ENCODE data around the gene DIP2B.
A peak's percentile ranks its signal among the peaks of the same experiment; 100 is the strongest.

The DIP2B gene

DNA sequence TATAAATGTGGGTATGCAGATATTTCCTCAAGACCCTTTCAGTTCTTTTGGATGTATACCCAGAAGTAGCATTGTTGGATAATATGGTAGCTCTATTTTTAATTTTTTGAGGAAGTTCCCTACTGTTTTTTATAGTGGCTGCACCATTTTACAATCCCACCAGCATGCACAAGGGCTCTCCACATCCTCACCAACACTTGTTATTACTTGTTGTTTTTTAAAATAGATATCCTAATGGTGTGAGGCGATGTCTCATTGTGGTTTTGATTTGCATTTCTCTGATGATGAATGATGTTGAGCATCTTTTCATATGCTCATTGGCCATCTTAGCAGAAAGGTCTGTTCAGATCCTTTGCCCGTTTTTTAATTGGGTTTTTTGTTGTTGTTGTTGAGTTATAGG lies 47.1 kb downstream of the DIP2B start:
- DNase-seq = no peak

DNA sequence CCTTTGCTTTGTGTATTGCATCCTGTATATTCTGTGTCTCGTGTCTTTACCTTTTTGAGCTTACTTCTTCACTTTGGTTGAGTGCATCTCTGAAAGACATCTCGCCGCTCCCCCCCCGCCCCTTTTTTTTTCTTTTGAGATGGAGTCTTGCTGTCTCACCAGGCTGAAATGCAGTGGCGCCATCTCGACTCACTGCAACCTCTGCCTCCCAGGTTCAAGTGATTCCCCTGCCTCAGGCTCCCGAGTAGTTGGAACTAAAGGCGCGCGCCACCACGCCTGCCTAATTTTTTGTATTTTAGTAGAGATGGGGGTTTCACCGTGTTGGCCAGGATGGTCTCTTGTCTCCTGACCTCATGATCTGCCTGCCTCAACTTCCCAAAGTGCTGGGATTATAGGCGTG lies 49.9 kb downstream of the DIP2B start:
- no peak for DNase-seq

GRCh38 chr12:50555471-50555885 lies 50.7 kb downstream of the DIP2B start:
- no peak for DNase-seq

DNA sequence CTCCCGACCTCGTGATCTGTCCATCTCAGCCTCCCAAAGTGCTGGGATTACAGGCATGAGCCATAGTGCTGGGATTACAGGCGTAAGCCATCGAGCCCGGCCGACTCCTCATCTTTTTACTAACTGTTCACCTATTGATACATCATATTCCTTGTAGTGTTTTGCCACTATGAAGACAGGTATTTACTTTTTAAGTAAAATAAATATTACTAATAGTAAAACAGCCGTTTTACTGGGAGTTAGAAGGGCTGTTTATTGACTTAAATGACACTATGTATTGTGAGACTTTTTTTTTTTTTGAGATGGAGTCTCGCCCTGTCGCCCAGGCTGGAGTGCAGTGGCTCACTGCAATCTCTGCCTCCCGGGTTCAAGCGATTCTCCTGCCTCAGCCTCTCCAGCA lies 51.5 kb downstream of the DIP2B start:
- no peak for DNase-seq

GRCh38 chr12:50556796-50557195 lies 52.0 kb downstream of the DIP2B start:
- DNase-seq = peak; percentile 14

- DNase-seq = no peak
Observed at GRCh38 chr12:50557421-50557820, 52.6 kb downstream of the DIP2B start.

GRCh38 chr12:50558970-50559369 lies 54.2 kb downstream of the DIP2B start:
- no peak for DNase-seq

DNA sequence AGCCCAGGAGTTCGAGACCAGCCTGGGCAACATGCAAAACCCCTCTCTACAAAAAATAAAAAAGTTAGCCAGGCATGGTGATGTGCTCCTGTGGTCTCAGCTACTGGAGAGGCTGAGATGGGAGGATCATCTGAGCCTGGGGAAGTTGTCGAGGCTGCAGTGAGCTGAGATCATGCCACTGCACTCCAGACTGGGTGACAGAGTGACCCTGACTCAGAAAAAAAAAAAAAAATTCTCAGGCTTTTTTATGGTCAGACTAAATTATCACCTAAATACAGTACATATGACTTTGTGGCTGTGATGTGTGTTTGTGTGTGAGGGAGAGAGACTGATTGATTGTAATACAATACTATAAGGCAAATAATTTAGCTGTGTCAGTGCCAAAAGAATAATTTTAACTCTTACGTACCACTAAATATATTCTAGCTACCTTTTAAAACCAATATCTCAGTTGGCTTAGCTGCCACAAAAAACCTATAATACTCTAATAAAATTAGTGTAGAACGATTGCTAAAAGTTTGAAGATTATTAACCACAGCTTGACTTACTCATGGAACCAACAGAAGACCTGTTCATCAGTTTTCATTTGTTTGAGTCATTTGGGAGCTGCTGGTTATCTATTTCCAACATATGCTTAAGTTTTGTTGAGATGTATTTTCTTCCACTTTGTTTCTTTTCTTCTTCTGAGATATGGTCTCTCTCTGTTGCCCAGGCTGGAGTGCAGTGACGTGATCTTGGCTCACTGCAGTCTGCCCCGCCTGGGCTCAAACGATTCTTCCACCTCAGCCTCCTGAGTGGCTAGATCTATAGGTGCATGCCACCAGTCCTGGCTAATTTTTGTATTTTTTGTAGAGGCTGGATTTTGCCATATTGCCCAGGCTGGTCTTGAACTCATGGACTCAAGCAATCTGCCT lies 58.0 kb downstream of the DIP2B start:
- DNase-seq = no peak

DNA sequence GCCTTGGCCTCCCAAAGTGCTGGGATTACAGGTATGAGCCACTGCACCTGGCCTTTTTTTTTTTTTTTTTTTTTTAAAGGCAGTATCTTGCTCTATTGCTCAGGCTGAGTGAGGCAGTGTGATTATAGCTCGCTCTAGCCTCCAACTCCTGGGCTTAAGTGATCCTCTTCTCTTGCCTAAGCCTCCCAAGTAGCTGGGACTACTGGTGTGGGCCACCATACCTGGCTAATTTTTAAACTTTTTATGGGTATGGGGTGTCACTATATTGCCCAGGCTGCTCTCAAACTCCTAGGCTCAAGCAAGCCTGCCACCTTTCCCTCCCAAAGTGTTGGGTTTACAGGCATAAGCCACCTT lies 58.6 kb downstream of the DIP2B start:
- no peak for DNase-seq

DNA sequence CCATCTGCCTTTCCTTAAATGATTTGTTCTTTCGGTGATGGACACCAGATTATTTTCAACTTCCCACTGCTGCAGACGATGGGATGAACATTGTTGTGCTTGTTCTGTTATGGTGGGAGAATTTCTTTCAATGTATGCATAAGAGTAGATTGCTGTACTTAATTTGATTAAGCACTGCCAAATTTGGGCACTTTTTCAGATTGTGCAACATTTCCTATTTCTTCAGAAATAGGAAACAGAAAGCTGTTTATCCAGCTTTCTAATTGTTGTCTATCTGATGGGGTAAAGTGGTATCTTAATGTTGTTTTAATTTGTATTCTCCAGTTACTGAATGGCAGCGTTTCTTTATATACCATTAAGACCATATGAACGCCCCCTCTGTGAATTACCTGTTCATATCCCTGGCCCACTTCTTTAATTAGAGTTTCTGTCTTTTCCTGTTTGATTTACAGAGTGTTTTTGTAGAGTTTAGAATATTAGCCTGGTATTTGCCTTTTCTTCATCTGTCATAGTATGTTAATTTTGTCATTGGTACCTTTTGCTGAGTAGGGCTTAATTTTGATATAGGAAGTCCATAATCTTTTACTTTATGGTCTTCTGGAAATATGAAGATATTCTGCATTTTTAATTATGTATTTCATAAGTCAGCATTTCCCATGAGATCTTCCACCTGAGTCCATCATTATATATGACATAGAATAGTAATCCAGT lies 59.6 kb downstream of the DIP2B start:
- no peak for DNase-seq

GRCh38 chr12:50564948-50565297 lies 60.1 kb downstream of the DIP2B start:
- no peak for DNase-seq

DNA sequence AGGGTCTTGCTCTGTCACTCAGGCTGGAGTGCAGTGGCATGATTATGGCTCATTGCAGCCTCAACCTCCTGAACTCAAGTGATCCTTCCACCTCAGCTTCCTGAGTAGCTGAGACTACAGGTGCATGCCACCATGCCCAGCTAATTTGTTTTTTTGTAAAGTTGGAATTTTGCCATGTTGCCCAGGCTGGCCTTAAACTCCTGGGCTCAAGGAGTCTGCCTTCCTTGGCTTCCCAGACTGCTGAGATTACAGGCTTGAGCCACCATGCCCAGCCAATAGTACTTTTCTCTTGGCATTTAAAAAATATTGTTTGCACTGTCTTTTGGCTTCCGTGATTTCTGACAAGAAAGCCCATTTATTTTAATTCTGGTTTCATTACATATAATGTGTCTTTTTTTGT lies 61.3 kb downstream of the DIP2B start:
- no peak for DNase-seq

- DNase-seq = no peak
Observed at GRCh38 chr12:50567926-50568325, 63.1 kb downstream of the DIP2B start.

DNA sequence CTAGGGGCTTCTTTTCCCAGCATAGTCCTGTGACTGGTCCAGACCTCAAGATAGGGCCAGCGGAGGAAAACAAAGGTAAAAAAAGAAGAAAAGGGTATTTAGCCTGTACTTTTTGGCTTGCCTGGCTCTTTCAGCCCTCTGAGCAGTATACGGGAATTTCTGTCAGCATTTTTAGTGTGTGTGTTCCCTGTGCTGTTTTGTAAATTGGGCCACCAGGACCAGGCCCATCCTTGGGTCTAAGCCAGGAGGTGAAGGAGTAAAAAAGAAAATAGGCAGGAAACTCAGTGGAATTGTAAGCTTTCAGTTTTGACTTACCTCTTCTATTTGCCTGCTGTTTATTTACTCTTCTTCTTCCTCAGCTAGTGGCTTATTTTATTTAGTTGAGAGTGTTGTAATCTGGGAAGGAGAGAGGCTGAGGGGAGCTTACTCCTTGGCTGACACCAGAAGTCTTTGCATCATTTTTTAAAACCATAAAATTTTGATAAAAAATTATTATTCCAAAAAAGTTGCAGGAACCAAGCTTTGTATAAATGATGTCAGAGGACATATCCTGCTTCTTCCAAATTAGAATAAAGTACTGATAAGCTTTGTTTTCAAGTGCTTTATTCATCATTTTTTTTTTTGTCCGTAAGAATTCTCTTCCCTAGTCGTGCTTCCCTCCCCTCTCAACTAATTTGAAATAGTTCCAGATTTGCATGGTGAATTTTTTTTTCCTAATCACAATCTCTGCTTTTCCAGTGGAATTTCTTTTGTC lies 63.7 kb downstream of the DIP2B start:
- no peak for DNase-seq

DNA sequence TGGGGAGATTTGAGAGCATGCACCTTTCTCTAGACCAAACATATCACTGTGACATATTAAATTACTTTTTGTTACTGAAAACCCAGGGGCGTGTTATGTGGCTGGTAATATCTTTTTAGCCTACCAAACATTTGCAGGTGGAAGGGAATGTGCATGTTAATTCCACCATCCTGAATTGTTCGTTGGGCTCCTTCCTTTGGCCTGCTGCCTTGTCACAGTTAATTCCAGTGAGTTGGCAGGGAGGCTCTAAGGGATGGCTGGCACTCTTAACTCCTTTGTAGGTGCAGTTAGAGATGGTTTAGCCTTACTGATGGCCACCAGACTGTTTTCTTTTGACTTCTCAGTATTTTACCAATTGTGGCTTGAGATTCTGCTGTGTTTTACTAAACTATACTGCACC lies 64.5 kb downstream of the DIP2B start:
- DNase-seq = no peak

- DNase-seq = no peak
Observed at GRCh38 chr12:50569876-50570275, 65.1 kb downstream of the DIP2B start.

- no peak for DNase-seq
Observed at GRCh38 chr12:50571786-50572185, 67.0 kb downstream of the DIP2B start.

GRCh38 chr12:50572287-50572686 lies 67.5 kb downstream of the DIP2B start:
- DNase-seq = peak; percentile 46

DNA sequence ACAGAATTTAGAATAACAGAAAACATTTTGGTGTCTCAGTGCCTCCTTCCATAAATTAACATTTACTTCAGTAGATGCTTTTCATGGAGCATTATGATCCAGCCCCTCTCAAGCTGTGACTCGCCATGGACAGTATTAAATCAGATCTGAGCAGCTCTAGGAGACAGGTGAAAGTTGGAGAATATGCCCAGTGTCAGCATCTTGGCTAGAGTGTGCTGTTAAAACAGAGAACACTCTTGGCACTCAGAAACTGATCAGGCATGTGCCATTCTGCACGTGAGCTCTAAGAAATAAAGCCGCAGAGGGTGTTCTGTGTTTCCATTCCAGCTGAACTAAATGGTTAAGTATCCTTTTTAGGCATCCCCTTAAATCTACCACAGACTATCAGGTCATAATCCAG lies 68.0 kb downstream of the DIP2B start:
- no peak for DNase-seq

DNA sequence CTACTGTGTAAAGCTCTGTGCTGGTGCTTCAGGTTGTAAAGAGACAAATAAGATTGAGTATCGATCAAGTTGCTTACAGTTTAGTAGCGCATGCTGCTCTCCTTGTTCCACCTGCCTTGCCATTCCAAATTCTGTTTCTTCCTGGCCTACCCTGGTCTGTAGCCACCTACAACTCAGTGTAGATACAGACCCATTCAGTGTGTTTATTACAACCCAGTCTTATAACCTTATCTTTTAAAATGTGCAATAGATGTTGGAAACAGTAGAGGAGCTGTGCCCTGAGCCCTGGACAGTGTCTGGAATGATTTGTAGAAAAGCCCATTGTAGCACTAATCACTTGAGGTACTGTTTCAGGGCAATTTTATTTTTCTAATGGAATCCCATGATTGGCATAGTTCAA lies 68.5 kb downstream of the DIP2B start:
- no peak for DNase-seq

DNA sequence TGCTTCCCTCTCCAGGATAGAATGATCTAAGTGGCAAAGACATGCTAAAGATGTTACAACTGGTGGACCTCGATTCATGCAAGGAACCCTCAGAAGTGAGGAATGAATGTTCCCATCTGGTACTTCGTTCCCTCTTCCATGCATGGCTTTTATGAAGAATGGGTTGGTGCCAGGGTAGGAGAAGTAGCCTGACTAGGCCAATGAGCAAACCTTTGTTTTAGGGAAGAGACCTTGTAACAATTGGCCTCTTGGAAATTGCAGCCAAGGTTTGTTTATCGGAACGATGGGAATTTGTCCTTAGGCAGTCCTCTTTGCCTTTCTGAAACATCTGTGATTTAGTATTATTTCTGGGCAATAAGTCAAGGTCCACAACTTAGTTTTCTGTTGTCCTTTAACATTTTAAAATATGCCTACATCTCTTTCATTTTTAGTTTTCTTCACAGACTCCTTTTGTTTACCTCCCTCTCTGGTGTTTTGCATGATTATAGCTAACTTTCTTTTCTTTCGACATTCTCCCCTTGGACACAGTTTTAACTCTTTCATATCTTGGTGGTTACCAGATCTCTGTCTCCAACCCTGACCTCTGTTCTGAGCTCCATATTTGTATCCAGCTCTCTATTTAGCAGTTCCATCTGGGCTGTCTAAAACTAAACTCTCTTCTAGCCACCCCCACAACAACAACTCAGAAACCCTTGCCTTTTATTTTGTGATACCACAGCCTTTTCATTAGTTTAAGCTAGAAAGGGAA lies 70.0 kb downstream of the DIP2B start:
- DNase-seq = no peak

- DNase-seq = peak; percentile 15
Observed at GRCh38 chr12:50579757-50580267, 75.0 kb downstream of the DIP2B start.

DNA sequence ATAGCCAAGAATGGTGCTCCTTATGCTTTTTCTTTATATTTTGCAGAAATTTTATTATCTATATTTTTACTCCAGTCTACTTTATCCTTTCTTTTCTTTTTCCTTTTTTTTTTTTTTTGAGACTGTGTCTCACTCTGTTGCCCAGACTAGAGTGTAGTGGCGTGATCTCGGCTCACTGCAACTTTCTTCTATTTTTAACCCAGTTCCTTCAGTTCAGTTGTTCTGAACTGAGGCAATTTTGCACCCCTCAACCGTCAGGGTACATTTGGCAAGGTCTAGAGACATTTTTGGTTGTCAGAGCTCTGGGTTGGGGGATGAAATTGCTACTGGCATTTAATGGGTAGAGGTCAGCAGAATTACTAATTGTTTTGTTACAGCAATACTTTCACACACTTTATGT lies 75.7 kb downstream of the DIP2B start:
- no peak for DNase-seq
